ENCODE data around the gene APOL2. TPM values are rescaled to one million over a fixed set of nuclear protein-coding genes. Genes with fewer than 3 reads are reported as not detected.

Gene APOL2
- 41.9 TPM for total RNA-seq

GRCh38 chr22:36239401-36240171 is at the start of gene APOL2:
TSS of gene APOL2 (minus strand) at chr22:36239527. CDS start at chr22:36233162, 6,365 bp downstream.

GRCh38 chr22:36252754-36253522 is 13.6 kb upstream of the APOL2 start, which contains the start of gene APOL1:
TSS of gene APOL1 (plus strand) at chr22:36253133. CDS start at chr22:36254956, 1,823 bp downstream.

GRCh38 chr22:36201630-36202319 is 37.6 kb downstream of the APOL2 start, which contains the start of gene APOL4:
TSS of gene APOL4 (minus strand) at chr22:36201809. CDS start at chr22:36201734, 75 bp downstream.

Small RNAs within 50 kb of the gene (small RNA-seq; reads per million reads assigned to genes)
- gene MIR6819 (ENCODE audit: low replicate concordance), result not detected

Other genes with a start within 250 kb of the APOL2 start
- 170 TPM for gene RBFOX2, start 210.7 kb downstream of the APOL2 start, total RNA-seq
- 20.4 TPM for gene APOL3, start 78.8 kb downstream of the APOL2 start, total RNA-seq
- gene APOL4, start 37.7 kb downstream of the APOL2 start, total RNA-seq, result 6.3 TPM
- gene APOL1, start 13.6 kb upstream of the APOL2 start, total RNA-seq, result 12.3 TPM
- gene MYH9, start 148.4 kb upstream of the APOL2 start, total RNA-seq, result 324 TPM
- gene TXN2, start 242.1 kb upstream of the APOL2 start, total RNA-seq, result 37.4 TPM